GM13976 (cell line): ENCODE measurements around the gene SYT3.

Experiments used
- DNase-seq: peaks from one replicate; pipeline ENCODE4 v3.0.0; 2012; ENCODE audit warnings: low spot score
- in situ Hi-C: fragments of 300-500 bp; cut with MboI; formaldehyde crosslinking; loops from one replicate; pipeline ENCODE4 v1.12.0; 2022; ENCODE audit warnings: low sequenced_read_pairs, mixed read lengths, inconsistent platforms; ENCODE audit not compliant: unreplicated experiment
- TF ChIP-seq, protein P1 (sequence below): IDR thresholded peaks from 2 replicates; pipeline ENCODE4 v1.5.1; 2012; ENCODE audit warnings: borderline replicate concordance, mild to moderate bottlenecking; ENCODE audit not compliant: insufficient read depth; ENCODE audit errors: extremely low read depth, missing control alignments, control extremely low read depth

Gene SYT3

GRCh38 chr19:50667759-50668231 is 28.1 kb upstream of the SYT3 start:
- DNase-seq: no peak
- TF ChIP-seq, protein P1, sequence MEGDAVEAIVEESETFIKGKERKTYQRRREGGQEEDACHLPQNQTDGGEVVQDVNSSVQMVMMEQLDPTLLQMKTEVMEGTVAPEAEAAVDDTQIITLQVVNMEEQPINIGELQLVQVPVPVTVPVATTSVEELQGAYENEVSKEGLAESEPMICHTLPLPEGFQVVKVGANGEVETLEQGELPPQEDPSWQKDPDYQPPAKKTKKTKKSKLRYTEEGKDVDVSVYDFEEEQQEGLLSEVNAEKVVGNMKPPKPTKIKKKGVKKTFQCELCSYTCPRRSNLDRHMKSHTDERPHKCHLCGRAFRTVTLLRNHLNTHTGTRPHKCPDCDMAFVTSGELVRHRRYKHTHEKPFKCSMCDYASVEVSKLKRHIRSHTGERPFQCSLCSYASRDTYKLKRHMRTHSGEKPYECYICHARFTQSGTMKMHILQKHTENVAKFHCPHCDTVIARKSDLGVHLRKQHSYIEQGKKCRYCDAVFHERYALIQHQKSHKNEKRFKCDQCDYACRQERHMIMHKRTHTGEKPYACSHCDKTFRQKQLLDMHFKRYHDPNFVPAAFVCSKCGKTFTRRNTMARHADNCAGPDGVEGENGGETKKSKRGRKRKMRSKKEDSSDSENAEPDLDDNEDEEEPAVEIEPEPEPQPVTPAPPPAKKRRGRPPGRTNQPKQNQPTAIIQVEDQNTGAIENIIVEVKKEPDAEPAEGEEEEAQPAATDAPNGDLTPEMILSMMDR: no peak
- in situ Hi-C loops: no loop called here

DNA sequence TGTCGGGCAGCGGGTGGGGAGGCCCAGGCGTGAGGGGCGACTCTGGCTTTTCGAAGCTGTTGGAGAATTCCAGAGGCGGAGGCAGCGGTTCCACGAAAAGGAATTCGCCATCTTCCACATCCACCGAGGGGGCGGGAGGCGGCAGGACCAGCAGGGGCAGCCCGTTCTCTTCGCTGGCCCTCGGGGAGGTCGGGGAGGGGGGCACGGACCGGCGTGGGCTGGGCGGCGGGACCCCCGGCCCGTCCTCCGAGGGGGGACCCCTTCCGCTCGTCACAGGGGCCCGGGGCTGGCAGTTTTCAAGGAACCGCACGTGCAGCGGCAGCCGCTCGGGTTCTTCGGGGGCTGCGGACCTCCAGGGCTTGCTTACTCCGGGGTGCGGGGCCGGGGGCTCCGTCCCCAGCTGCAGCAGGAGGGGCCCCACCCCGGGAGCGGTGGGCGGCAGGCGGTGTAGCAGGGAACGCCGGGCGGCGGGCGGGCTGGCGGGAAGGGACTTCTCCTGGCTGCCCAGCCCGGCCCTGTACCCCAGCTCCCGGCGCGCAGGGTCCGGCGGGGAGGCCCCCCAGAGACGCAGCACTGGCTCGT is 27.6 kb upstream of the SYT3 start:
- TF ChIP-seq, protein P1: no peak
- in situ Hi-C loops: no loop called here
- no peak for DNase-seq

GRCh38 chr19:50666346-50667176 is 26.9 kb upstream of the SYT3 start:
- in situ Hi-C loops: no loop called here
- DNase-seq: no peak
- TF ChIP-seq, protein P1: no peak

- TF ChIP-seq, protein P1: no peak
- in situ Hi-C loops: no loop called here
- no peak for DNase-seq
Measured at GRCh38 chr19:50664204-50664603, 24.5 kb upstream of the SYT3 start.

DNA sequence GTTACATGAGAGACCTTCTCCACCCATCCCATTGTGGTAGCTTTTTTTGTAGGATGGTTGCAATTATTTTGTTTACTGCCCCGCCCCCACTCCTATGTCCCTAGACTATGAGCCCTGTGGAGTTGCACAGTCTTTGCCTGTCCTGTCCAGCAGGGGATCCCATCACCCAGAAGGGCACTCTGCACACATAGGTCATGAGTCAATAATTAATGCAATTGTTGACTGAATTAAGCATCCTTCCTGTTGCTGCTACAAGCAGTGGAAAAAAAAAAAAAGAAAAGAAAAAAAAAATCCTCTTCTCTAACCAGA is 23.8 kb upstream of the SYT3 start:
- no peak for DNase-seq
- TF ChIP-seq, protein P1: no peak
- in situ Hi-C loops: no loop called here

- in situ Hi-C loops: no loop called here
- no peak for DNase-seq
- TF ChIP-seq, protein P1: no peak
Measured at GRCh38 chr19:50662651-50663481, 23.2 kb upstream of the SYT3 start.
